Measurements from ENCODE around the gene YJEFN3. TPM values are rescaled to one million over a fixed set of nuclear protein-coding genes. Genes with fewer than 3 reads are reported as not detected.

The YJEFN3 gene
- total RNA-seq, 1 donor from 2014 or later, result 2.5 TPM

DNA sequence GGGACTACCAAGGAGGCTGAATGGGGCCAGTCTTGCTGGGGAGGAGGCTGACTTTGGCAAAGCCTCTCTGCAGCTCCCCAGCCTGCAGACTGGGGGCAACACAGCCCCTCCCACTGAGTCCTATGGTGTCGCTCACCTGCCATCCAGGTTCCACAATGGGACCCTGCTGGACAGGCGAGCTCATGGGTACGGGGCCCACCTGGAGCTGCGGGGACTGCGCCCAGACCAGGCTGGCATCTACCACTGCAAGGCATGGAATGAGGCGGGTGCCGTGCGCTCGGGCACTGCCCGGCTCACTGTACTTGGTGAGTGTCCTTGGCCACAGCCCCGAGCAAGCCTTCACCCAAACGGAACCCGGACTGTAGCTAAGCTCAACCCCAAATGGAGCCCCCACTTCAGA is 14.4 kb downstream of the YJEFN3 start:
- TF ChIP-seq POLR2AphosphoS5 (IDR thresholded peaks at IDR 0.05; ENCODE audit: insufficient read depth in 1 of 2, low read depth in 1 of 2) (no peak), POLR2A (IDR thresholded peaks at IDR 0.05) (no peak)
- TF ChIP-seq, protein P1, sequence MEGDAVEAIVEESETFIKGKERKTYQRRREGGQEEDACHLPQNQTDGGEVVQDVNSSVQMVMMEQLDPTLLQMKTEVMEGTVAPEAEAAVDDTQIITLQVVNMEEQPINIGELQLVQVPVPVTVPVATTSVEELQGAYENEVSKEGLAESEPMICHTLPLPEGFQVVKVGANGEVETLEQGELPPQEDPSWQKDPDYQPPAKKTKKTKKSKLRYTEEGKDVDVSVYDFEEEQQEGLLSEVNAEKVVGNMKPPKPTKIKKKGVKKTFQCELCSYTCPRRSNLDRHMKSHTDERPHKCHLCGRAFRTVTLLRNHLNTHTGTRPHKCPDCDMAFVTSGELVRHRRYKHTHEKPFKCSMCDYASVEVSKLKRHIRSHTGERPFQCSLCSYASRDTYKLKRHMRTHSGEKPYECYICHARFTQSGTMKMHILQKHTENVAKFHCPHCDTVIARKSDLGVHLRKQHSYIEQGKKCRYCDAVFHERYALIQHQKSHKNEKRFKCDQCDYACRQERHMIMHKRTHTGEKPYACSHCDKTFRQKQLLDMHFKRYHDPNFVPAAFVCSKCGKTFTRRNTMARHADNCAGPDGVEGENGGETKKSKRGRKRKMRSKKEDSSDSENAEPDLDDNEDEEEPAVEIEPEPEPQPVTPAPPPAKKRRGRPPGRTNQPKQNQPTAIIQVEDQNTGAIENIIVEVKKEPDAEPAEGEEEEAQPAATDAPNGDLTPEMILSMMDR (IDR thresholded peaks at IDR 0.05), result no peak
- no peak overlapping the region for H3K4me3 ChIP-seq
- H3K9me3 ChIP-seq, result no peaks in the 10 kb centered on the region
- H3K27ac ChIP-seq, result no peak overlapping the region
- no peaks in the 10 kb centered on the region for H3K27me3 ChIP-seq
- intact Hi-C loops (cut with DNase I), result loop anchor here (10.0 kb wide), 1 partner anchor 412 kb away; no protein-coding TSS in a partner anchor
- H3K36me3 ChIP-seq, result no peaks in the 10 kb centered on the region
- no peak for DNase-seq (ENCODE audit: extremely low spot score in 2 of 2)
- H3K4me1 ChIP-seq, result peaks cover 34% of the 10 kb centered on the region

DNA sequence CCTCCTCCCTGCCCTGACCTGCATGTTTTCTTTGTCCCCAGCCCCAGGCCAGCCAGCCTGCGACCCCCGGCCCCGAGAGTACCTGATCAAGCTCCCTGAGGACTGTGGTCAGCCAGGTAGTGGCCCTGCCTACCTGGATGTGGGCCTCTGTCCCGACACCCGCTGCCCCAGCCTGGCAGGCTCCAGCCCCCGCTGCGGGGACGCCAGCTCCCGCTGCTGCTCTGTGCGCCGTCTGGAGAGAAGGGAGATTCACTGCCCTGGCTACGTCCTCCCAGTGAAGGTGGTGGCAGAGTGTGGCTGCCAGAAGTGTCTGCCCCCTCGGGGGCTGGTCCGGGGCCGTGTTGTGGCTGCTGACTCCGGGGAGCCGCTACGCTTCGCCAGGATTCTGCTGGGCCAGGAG is 14.9 kb downstream of the YJEFN3 start:
- Histone ChIP-seq H3K4me3 (no peak overlapping the region), H3K4me1 (peaks cover 29% of the 10 kb centered on the region), H3K27me3 (no peaks in the 10 kb centered on the region), H3K9me3 (no peaks in the 10 kb centered on the region), H3K27ac (no peak overlapping the region), H3K36me3 (no peaks in the 10 kb centered on the region)
- no peak for TF ChIP-seq POLR2AphosphoS5 (IDR thresholded peaks at IDR 0.05; ENCODE audit: insufficient read depth in 1 of 2, low read depth in 1 of 2)
- TF ChIP-seq POLR2A (IDR thresholded peaks at IDR 0.05), result no peak
- TF ChIP-seq, protein P1 (IDR thresholded peaks at IDR 0.05), result no peak
- intact Hi-C loops (cut with DNase I), result loop anchor here (10.0 kb wide), 1 partner anchor 411 kb away; no protein-coding TSS in a partner anchor
- DNase-seq (ENCODE audit: extremely low spot score in 2 of 2), result no peak

DNA sequence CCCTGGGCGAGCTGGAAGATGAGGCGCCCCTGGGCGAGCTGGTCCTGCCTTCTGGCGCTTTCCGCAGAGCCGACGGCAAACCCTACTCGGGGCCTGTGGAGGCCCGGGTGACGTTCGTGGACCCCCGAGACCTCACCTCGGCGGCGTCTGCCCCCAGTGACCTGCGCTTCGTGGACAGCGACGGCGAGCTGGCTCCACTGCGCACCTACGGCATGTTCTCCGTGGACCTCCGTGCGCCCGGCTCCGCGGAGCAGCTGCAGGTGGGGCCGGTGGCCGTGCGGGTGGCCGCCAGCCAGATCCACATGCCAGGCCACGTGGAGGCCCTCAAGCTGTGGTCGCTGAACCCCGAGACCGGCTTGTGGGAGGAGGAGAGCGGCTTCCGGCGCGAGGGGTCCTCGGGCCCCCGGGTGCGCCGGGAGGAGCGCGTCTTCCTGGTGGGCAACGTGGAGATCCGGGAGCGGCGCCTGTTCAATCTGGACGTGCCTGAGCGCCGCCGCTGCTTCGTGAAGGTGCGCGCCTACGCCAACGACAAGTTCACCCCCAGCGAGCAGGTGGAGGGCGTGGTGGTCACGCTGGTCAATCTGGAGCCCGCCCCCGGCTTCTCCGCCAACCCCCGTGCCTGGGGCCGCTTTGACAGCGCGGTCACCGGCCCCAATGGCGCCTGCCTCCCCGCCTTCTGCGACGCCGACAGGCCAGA is 15.7 kb downstream of the YJEFN3 start:
- no peak for DNase-seq (ENCODE audit: extremely low spot score in 2 of 2)
- intact Hi-C loops (cut with DNase I), result loop anchor here (10.0 kb wide), 1 partner anchor 410 kb away; no protein-coding TSS in a partner anchor
- Histone ChIP-seq H3K36me3 (no peaks in the 10 kb centered on the region), H3K4me1 (peaks cover 24% of the 10 kb centered on the region), H3K27me3 (no peaks in the 10 kb centered on the region), H3K9me3 (no peaks in the 10 kb centered on the region), H3K4me3 (no peak overlapping the region), H3K27ac (no peak overlapping the region)
- TF ChIP-seq POLR2A (IDR thresholded peaks at IDR 0.05), result no peak
- TF ChIP-seq, protein P1 (IDR thresholded peaks at IDR 0.05), result no peak
- no peak for TF ChIP-seq POLR2AphosphoS5 (IDR thresholded peaks at IDR 0.05; ENCODE audit: insufficient read depth in 1 of 2, low read depth in 1 of 2)

DNA sequence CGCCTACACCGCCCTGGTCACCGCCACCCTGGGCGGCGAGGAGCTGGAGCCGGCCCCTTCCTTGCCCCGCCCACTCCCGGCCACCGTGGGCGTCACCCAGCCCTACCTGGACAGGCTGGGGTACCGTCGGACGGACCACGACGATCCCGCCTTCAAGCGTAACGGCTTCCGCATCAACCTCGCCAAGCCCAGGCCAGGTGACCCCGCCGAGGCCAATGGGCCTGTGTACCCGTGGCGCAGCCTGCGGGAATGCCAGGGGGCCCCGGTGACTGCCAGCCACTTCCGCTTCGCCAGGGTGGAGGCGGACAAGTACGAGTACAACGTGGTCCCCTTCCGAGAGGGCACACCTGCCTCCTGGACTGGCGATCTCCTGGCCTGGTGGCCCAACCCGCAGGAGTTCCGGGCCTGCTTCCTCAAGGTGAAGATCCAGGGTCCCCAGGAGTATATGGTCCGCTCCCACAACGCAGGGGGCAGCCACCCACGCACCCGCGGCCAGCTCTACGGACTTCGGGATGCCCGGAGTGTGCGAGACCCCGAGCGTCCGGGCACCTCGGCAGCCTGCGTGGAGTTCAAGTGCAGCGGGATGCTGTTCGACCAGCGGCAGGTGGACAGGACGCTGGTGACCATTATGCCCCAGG is 16.4 kb downstream of the YJEFN3 start:
- no peak for TF ChIP-seq POLR2AphosphoS5 (IDR thresholded peaks at IDR 0.05; ENCODE audit: insufficient read depth in 1 of 2, low read depth in 1 of 2)
- TF ChIP-seq, protein P1 (IDR thresholded peaks at IDR 0.05), result no peak
- no peak for TF ChIP-seq POLR2A (IDR thresholded peaks at IDR 0.05)
- no peak overlapping the region for H3K4me3 ChIP-seq
- no peak for DNase-seq (ENCODE audit: extremely low spot score in 2 of 2)
- H3K27me3 ChIP-seq, result no peaks in the 10 kb centered on the region
- no peaks in the 10 kb centered on the region for H3K36me3 ChIP-seq
- H3K27ac ChIP-seq, result no peak overlapping the region
- no peaks in the 10 kb centered on the region for H3K9me3 ChIP-seq
- intact Hi-C loops (cut with DNase I), result loop anchor here (10.0 kb wide), 1 partner anchor 410 kb away; no protein-coding TSS in a partner anchor
- H3K4me1 ChIP-seq, result peaks cover 26% of the 10 kb centered on the region

DNA sequence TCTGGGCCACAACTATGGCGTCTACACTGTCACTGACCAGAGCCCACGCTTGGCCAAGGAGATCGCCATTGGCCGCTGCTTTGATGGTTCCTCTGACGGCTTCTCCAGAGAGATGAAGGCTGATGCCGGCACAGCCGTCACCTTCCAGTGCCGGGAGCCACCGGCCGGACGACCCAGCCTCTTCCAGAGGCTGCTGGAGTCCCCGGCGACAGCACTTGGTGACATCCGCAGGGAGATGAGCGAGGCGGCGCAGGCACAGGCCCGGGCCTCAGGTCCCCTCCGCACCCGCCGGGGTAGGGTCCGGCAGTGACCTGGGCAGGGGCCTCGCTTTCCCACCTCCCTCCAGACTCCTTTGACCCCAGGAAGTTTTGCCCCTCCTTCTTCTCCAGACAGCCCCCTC is 17.0 kb downstream of the YJEFN3 start:
- TF ChIP-seq POLR2A (IDR thresholded peaks at IDR 0.05) (no peak), POLR2AphosphoS5 (IDR thresholded peaks at IDR 0.05; ENCODE audit: insufficient read depth in 1 of 2, low read depth in 1 of 2) (no peak)
- TF ChIP-seq, protein P1 (IDR thresholded peaks at IDR 0.05), result no peak
- H3K36me3 ChIP-seq, result no peaks in the 10 kb centered on the region
- intact Hi-C loops (cut with DNase I), result loop anchor here (10.0 kb wide), 1 partner anchor 409 kb away; no protein-coding TSS in a partner anchor
- no peak for DNase-seq (ENCODE audit: extremely low spot score in 2 of 2)
- H3K27me3 ChIP-seq, result no peaks in the 10 kb centered on the region
- H3K4me1 ChIP-seq, result peaks cover 22% of the 10 kb centered on the region
- H3K27ac ChIP-seq, result no peak overlapping the region
- H3K4me3 ChIP-seq, result no peak overlapping the region
- no peaks in the 10 kb centered on the region for H3K9me3 ChIP-seq

Data from vagina (tissue), 2 donors.